Bladder microvascular endothelial cell (primary cell): ENCODE results near the gene LAMA4. TPM values are rescaled to one million over a fixed set of nuclear protein-coding genes. Genes with fewer than 3 reads are reported as not detected.

Experiments
- total RNA-seq: library from RNA; depleted of rRNA; stranded (reverse); fragments of >200 nt; gene quantifications from 2 replicates; pipeline ENCODE4 v1.2.3, GENCODE V29; 2014

LAMA4 gene, protein sequence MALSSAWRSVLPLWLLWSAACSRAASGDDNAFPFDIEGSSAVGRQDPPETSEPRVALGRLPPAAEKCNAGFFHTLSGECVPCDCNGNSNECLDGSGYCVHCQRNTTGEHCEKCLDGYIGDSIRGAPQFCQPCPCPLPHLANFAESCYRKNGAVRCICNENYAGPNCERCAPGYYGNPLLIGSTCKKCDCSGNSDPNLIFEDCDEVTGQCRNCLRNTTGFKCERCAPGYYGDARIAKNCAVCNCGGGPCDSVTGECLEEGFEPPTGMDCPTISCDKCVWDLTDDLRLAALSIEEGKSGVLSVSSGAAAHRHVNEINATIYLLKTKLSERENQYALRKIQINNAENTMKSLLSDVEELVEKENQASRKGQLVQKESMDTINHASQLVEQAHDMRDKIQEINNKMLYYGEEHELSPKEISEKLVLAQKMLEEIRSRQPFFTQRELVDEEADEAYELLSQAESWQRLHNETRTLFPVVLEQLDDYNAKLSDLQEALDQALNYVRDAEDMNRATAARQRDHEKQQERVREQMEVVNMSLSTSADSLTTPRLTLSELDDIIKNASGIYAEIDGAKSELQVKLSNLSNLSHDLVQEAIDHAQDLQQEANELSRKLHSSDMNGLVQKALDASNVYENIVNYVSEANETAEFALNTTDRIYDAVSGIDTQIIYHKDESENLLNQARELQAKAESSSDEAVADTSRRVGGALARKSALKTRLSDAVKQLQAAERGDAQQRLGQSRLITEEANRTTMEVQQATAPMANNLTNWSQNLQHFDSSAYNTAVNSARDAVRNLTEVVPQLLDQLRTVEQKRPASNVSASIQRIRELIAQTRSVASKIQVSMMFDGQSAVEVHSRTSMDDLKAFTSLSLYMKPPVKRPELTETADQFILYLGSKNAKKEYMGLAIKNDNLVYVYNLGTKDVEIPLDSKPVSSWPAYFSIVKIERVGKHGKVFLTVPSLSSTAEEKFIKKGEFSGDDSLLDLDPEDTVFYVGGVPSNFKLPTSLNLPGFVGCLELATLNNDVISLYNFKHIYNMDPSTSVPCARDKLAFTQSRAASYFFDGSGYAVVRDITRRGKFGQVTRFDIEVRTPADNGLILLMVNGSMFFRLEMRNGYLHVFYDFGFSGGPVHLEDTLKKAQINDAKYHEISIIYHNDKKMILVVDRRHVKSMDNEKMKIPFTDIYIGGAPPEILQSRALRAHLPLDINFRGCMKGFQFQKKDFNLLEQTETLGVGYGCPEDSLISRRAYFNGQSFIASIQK (N-terminal part only)
- 391 and 1,137 TPM in 2 replicates for total RNA-seq

GRCh38 chr6:112253841-112254816 is at the start of gene LAMA4:
Gene LAMA4 (minus strand): TSS chr6:112254567. CDS start chr6:112254150, 417 bp downstream.

DNA sequence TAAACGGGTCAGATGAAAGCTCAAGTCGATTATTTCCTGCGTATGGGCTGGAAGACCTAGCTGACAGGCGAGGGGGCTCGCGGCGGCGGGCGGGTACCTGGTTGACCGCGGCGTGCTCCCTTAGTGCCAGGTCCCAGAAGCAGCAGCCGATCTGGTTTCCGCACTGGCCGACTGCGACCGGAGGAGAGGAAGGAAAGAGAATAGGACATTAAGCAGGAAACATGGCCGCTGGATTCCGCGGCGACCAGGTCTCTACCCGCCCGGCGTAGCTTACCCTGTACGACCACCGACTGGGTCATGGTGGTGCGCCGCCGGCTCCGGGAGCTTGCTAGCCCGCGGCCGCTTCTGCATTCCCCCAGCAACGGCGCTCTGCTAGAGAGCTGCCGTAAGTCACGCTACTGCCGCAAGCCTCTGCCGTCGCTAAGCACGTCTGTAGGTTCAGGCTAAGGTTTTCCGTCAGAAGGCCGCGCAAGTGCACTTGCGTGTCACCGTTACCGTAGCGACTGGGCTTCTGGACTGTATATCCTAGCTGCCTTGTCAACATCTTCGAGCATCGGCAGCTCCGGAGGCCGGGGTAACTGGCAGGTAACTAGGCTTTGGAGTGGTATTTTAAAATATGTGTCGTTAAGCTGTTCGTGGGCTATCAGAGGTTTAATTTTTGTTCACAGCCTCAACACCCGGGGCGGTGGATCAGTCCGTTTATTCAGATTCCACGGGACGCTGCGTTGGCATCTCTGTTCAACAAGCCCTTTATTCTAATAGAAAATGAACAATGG is 167.0 kb downstream of the LAMA4 start, which contains the start of the genes FAM229B and TUBE1:
TSS of gene FAM229B (plus strand) at position 456 of the 776 bp plus-strand sequence. CDS start 11,693 bp downstream, outside the sequence.
TSS of gene TUBE1 (minus strand) at position 347 of the 776 bp plus-strand sequence. CDS start at position 299, 48 bp downstream.

Other genes with a start within 250 kb of the LAMA4 start
- gene CCN6, start 200.5 kb downstream of the LAMA4 start, total RNA-seq: not detected in 2 replicates
- gene TUBE1, start 167.1 kb downstream of the LAMA4 start, total RNA-seq: 11.0 and 20.3 TPM in 2 replicates
- 8.1 and 9.1 TPM in 2 replicates for gene FAM229B, start 167.0 kb downstream of the LAMA4 start, total RNA-seq
- gene RFPL4B, start 92.8 kb upstream of the LAMA4 start, total RNA-seq: under 0.01 TPM in 1 of 2 replicates, not detected in the other